Stimulated activated CD4-positive, alpha-beta T cell treated with anti-CD3 and anti-CD28 coated beads, Interleukin-4, amount 100 ng/mL, for 24 hours (primary cell): ENCODE measurements around the gene ARX.

Experiments used
- DNase-seq: peaks from one replicate; pipeline ENCODE4 v3.0.0-alpha.2; 2020

Gene ARX

GRCh38 chrX:25015486-25016360, at the start of gene ARX:
ARX (minus strand) TSS chrX:25015965; CDS start chrX:25015737, 228 bp downstream.
- peak; percentile 12 for DNase-seq

- DNase-seq = no peak
These were observed 43.5 kb upstream of the ARX start for GRCh38 chrX:25059273-25059672.

GRCh38 chrX:25052798-25053534, 37.2 kb upstream of the ARX start:
- DNase-seq = no peak

- no peak for DNase-seq
These were observed 34.2 kb upstream of the ARX start for GRCh38 chrX:25049971-25050370.

- DNase-seq = no peak
These were observed 33.6 kb upstream of the ARX start for GRCh38 chrX:25049357-25049756.

GRCh38 chrX:25048178-25048577, 32.4 kb upstream of the ARX start:
- no peak for DNase-seq

- DNase-seq = no peak
These were observed 27.4 kb upstream of the ARX start for GRCh38 chrX:25043192-25043591.

GRCh38 chrX:25039036-25039435, 23.3 kb upstream of the ARX start:
- DNase-seq = no peak

- DNase-seq = no peak
These were observed 19.1 kb upstream of the ARX start for GRCh38 chrX:25034889-25035288.

GRCh38 chrX:25029288-25029825, 13.6 kb upstream of the ARX start:
- DNase-seq = no peak

GRCh38 chrX:25028726-25029125, 13.0 kb upstream of the ARX start:
- no peak for DNase-seq

GRCh38 chrX:25026576-25026975, 10.8 kb upstream of the ARX start:
- no peak for DNase-seq

- DNase-seq = no peak
These were observed 9.8 kb upstream of the ARX start for GRCh38 chrX:25025615-25026014.

- DNase-seq = no peak
These were observed 8.1 kb upstream of the ARX start for GRCh38 chrX:25023908-25024307.

- DNase-seq = no peak
These were observed 6.9 kb upstream of the ARX start for GRCh38 chrX:25022499-25023325.

- DNase-seq = peak; percentile 15
These were observed 5.2 kb upstream of the ARX start for GRCh38 chrX:25020905-25021449.

- no peak for DNase-seq
These were observed 4.7 kb upstream of the ARX start for GRCh38 chrX:25020391-25020904.

- no peak for DNase-seq
These were observed 4.1 kb upstream of the ARX start for GRCh38 chrX:25019707-25020390.

GRCh38 chrX:25018682-25019081, 2.9 kb upstream of the ARX start:
- DNase-seq = no peak

- DNase-seq = no peak
These were observed 2.0 kb upstream of the ARX start for GRCh38 chrX:25017667-25018247.

GRCh38 chrX:25016938-25017598, 1.3 kb upstream of the ARX start:
- no peak for DNase-seq
